ENCODE results near the gene CCT4.
"Not testable (repeated sequence)": the region's sequence is repeated elsewhere in the genome, so short reads cannot be mapped to it uniquely, and the experiment has no call there.

The CCT4 gene

GRCh38 chr2:61879351-61879750, 9.1 kb downstream of the CCT4 start:
- DNase-seq (ENCODE audit: low spot score): not testable (repeated sequence)

- no peak for DNase-seq (ENCODE audit: low spot score)
Measured at GRCh38 chr2:61878761-61879160, 9.7 kb downstream of the CCT4 start.

DNA sequence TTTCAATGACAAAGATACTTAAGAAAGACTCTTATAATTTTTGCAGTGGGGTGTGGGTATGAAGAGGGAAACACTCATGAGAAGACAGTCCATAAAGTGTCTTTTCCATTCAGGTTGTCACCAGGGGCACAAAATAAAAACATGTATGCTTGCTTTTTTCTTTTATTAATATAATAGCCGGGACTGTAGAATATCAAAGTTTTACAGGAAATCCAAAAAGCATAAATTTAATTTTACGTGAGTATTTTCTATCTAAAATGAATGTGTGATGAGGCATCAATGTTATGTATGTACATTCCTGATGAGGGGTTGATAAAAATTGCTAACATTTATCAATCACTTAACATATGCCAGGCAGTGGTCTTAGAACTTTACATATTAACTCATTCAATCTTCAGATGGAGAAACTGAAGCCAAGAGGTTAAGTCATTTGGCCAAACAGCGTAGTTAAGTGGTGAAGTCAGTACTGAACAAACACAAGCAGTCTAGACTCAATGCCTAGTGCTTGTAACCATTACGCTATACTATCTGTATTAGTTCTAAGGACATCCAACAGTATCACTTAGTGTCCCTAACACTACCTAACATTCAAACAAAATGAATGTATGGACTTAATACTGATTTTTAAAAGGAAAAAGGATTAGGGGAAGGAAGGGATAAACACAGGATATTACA, 10.7 kb downstream of the CCT4 start:
- DNase-seq (ENCODE audit: low spot score): no peak

DNA sequence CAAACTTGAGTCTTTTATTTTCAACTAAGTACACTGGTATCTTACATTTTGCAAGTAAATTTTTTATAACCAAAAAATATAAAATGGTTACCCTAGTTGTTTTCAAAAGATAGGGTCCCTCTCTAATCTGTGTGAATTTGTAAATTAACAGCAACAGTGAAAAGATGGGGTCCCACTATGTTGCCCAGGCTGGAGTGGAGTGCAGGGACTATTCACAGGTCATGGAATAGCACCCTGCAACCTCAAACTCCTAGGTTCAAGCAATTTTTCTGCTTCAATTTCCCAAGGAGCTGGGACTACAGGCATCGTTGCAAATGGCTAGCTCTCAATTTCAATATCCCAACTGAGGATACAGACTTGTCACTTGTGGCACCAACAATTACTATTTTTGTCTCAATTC, 12.1 kb downstream of the CCT4 start:
- DNase-seq (ENCODE audit: low spot score): no peak

DNA sequence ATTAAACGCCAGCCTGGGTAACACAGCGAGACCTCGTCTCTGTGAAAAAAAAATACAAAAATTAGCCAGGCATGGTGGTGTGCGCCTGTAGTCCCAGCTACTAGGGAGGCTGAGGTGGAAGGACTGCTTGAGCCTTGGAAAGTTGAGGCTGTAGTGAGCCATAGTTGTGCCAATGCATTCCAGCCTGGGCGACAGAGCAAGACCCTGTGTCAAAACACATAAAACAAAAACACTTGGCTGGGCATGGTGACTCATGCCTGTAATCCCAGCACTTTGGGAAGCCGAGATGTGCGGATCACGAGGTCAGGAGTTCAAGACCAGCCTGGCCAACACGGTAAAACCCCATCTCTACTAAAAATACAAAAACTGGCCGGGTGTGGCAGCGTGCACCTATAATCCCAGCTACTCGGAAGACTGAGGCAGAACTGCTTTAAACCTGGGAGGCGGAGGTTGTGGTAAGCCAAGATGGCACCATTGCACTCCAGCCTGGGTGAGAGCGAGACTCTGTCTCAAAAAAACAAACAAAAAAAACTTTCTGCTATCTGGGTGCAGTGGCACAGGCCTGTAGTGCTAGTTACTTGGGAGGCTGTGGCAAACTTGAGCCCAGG, 21.9 kb downstream of the CCT4 start:
- not testable (repeated sequence) for DNase-seq (ENCODE audit: low spot score)

DNA sequence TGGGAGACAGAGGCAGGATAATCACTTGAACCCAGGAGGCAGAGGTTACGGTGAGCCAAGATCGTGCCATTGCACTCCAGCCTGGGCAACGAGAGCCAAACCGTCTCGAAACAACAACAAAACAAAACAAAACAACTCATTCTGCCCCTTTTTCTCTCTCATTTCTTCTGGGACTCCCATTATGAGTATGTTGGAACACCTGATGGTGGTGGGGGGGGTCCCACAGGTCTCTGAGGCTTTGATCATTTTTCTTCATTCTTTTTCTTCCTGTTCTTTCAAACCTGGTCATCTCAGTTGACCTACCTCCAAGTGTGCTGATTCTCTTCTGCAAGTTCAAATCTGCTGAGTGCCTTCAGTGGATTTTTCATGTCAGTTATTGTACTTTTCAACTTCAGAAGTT, 26.4 kb downstream of the CCT4 start:
- DNase-seq (ENCODE audit: low spot score): no peak

DNA sequence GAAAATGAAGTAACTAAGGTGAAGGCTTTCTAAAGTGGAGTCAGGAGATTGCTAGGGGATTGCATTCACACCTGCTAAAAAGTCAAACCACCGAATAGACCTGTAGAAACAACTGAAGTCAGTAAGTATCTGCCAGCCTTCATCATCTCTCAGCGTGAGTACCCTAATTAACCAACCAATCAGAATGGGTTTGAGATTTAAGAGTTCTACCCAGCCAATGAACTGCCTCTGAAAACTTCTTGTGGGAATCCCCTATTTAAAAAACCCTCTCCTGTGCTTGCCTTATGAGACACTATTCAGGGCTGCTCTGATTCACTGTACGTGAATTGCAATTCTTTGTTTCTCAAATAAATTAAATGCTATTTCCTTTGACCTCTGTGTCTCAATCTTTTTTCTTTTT, 31.2 kb downstream of the CCT4 start:
- no peak for DNase-seq (ENCODE audit: low spot score)

DNA sequence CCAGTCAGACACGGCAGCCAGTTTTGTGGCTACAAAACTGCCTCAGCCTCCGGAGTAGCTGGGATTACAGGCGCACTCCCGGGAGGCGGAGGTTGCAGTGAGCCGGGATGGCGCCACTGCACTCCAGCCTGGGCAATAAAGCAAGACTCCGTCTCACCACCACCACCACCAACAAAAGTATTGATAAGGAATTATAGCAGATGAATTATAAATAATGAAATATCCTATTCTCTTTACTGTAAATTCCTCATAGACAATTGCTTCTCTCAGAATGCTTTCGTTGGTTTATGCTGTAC, 33.2 kb downstream of the CCT4 start:
- DNase-seq (ENCODE audit: low spot score): no peak

DNA sequence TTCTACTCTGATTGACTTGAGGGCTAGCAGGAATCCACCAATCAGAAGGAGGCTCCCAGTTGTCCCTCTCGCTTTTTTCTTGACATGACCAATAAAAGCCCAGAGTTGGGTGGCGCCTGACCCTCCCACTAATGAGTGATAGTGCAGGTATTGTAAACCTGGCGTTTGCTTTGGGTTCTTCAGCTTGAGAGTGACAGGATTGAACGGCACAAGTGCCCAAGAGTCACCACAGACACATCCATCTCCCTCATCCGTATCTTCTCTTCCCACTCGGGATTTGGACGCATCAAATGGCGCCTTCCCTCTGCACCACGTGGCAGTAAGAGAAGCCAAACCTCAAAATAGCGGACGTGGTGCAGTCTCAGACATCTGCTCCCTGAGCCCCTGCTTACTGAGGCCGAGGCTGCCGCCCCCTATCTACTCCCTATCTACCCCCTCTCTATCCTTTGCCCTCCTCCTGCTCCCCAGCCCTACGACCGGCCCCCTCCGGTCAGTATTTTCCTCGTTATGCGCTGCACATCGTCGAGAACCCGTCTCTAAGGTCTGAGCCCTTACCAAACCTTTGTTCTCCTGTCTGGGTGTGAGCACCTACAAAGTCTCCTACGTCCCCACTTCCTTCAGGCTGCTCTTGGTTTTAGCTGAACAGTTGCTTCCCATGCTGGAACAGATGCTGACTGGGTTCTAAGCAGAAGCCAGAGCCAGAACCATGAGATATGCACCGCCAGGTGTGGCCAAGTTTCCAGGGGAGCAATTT, 33.7 kb downstream of the CCT4 start:
- peak; percentile 98 for DNase-seq (ENCODE audit: low spot score)

- peak; percentile 88 for DNase-seq (ENCODE audit: low spot score)
Measured at GRCh38 chr2:61853847-61854563, 34.5 kb downstream of the CCT4 start, which contains the start of gene FAM161A. FAM161A (minus strand) TSS chr2:61854060; CDS start chr2:61854041, 19 bp downstream.

DNA sequence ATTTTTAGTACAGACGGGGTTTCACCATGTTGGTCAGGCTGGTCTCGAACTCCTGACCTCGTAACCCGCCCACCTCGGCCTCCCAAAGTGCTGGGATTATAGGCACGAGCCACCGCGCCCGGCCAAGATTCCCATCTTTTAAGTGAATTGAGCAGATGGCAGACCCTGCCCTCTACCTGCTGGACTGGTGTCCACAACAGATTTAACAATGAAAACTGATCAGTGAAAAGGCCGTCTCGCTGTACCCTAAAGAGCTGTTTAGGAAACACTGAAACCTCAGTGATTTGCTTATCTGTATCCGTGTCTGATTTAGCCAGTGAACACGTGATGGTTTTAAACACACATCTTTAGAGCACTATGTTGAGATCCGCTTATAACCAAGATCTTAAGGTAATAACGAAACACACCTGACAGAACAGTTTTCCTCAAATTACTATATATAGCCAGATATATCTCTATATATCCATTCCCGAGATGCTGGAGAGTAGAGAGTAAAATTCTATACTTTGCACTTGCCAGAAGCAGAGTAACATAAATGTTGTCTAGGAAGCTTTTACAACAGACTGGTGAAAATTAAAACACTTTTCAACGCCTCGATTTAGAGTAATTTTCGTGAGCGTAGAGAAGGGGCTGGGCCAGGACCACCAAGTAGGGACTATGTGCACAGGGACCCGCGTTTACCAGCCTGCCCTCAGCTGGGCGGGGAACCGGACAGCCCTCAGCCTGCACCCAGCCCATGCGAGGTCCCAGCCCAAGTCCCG, 35.2 kb downstream of the CCT4 start:
- peak; percentile 65 for DNase-seq (ENCODE audit: low spot score)

DNA sequence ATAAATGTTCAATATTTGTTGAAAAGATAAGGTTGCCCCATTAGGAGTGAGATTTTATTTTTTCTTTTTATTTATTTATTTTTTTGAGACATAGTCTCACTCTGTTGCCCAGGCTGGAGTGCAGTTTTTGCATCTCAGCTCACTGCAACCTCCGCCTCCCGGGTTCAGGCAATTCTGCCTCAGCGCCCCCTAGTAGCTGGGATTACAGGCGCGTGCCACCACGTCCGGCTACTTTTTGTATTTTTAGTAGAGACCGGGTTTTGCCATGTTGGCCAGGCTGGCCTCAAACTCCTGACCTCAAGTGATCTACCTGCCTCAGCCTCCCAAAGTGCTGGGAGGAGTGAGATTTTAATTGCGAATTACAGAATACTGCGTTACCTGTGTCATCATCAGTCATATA, 37.2 kb downstream of the CCT4 start:
- DNase-seq (ENCODE audit: low spot score): not testable (repeated sequence)

DNA sequence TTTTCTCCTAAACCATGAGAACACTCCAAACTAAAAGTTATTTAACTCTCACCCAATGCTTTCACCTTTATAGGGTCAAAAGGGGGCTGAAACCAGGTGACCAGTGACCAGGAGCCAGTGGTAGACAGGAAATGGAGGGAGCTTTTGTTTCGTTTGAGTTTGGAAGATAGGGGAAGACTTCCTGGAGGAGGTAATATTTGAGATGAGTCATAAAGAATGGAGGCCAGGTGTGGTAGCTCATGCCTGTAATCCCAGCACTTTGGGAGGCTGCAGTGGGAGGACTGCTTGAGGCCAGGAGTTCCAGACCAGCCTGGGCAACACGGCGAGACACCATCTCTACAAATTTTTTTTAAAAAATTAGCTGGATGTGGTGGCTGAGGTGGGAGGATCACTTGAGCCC, 43.1 kb downstream of the CCT4 start:
- no peak for DNase-seq (ENCODE audit: low spot score)

DNA sequence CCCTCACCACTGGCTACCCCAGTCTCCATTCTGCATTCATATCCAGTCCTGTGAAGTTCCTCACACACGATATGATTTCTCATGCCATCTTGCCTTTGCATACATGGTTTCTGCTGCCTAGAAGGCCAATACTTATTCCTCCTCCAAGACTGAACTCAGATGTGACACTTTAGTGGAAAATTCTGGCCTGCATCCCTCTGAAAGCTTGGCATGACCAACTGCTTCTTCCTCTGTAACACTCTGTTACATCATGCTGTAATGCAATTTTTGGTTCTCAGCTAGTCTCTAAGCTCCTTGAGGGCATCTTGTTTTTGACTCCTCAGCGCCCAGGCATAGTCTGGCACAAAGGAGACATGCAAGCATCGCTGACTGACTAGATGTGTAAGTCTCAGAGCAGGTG, 47.2 kb downstream of the CCT4 start:
- no peak for DNase-seq (ENCODE audit: low spot score)

DNA sequence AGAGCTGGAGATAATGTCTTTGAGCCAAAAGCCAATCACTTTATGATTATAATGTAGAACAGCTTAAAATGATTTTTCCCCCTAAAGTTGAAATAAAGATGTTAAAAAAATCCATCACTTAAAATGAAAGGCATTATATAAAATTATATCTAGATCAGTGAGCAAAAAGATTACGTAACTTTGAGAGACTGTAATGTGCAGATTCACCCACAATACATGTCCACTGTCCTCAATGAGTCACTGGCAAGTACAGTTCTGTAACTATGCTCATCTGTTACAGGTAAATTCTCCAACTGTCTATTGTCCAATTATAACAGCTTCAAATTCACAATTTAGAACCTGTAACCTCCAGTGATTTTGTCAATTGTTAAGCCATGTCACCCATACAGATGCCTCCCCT, 53.6 kb downstream of the CCT4 start:
- DNase-seq (ENCODE audit: low spot score): no peak

- no peak for DNase-seq (ENCODE audit: low spot score)
Measured at GRCh38 chr2:61833971-61834370, 54.5 kb downstream of the CCT4 start.

DNA sequence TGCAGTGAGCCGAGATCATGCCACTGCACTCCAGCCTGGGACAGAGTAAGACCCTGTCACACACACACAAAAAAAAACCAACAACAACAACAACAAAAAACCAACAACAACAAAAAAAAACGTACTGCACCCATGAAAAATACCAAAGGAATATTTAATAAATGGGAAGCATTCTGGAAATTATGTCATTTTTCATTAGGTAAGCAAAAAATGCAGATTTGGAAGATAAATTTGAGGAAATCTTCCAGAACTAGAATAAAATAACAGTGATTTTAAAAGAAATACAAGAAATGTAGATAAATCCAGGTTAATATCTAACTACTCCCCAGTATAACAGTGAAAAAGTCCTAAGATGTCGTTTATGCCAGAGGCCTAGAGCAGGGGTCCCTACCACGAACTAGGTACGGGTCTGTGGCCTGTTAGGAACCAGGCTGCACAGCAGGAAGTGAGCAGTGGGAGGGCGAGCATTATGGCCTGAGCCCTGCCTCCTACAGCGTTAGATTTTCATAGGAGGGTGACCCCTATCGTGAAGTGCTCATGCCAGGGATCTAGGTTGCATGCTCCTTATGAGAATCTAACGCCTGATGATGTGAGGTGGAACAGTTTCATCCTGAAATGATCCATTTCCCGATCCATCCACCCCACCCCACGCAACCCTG, 56.1 kb downstream of the CCT4 start:
- DNase-seq (ENCODE audit: low spot score): no peak

DNA sequence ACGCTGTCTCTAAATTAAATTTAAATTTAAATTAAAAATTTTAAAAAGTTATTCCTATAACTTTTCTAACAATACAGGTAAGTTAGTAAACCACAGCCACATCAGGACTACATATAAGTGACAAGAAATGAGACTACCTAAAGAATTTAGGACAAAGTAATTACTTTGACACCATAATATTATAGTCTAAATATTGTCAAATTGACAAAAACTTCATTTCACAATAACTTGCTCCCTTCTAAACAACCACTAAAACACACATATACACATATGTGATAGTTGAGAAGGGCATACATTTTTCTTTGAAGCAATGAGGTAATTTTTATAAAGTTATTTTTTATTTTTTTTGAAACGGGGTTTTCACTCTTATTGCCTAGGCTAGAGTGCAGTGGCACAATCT, 66.2 kb downstream of the CCT4 start:
- no peak for DNase-seq (ENCODE audit: low spot score)
